K562 (cell line): ENCODE results near the gene HCAR3. TPM values are rescaled to one million over a fixed set of nuclear protein-coding genes. Genes with fewer than 3 reads are reported as not detected.

Experiments used
- ATAC-seq: fragments of 200-7000 bp; cut with Tn5 transposase; 3 replicates; pipeline ENCODE4 v1.9.1; 2020; ENCODE audit warnings: moderate library complexity
- BruUV-seq: library from RNA; stranded (reverse); fragments of 400-500 nt; replicated peaks from 2 replicates; lab custom pipeline; 2021; lab: Mats Ljungman, UMichigan
- CTCF ChIA-PET: fragments of 300-600 bp; formaldehyde crosslinking; extraction: SDS; loops from one replicate; lab custom pipeline; 2021; ENCODE audit warnings: low intra/inter-chr PET ratio; lab: Yijun Ruan, JAX
- POLR2A ChIA-PET: fragments of 300-600, 350-650 bp; sonication (Branson Sonifier 250); formaldehyde crosslinking; extraction: SDS; loops from one replicate; lab custom pipeline; 2021; ENCODE audit warnings: antibody characterized with exemption, inconsistent platforms; lab: Yijun Ruan, JAX
- DNase-seq, 4 experiments: peaks; one replicate each; pipeline versions ENCODE4 v3.0.0 to v3.0.0-alpha.2; 2011 to 2018; ENCODE audit warnings: low spot score in 3 of 4, mixed read lengths in 3 of 4; ENCODE audit errors: extremely low read depth in 1 of 4
- FAIRE-seq: peaks from 2 replicates; lab custom pipeline; 2011; peaks lifted over from hg19 to GRCh38; lab: Jason Lieb, UNC
- H2AFZ ChIP-seq: 2 replicates; pipeline ENCODE4 v1.6.0; 2011; ENCODE audit warnings: low read depth, low read length, control low read depth, inconsistent platforms
- H3K27ac ChIP-seq: fragments of 200-600 bp; 3 replicates; pipeline ENCODE4 v1.8.0; 2011; ENCODE audit warnings: low read depth, mild to moderate bottlenecking, control low read depth, inconsistent platforms, low read length, moderate library complexity, mixed read lengths; ENCODE audit errors: extremely low read depth
- H3K27me3 ChIP-seq, 2 experiments: fragments of 300-600 bp in 1 of 2; 2 replicates in 1 of 2; 3 replicates in 1 of 2; pipeline versions ENCODE4 v1.6.0 to v1.8.0; 2011; ENCODE audit warnings: inconsistent platforms in 2 of 2, low read length in 2 of 2, mild to moderate bottlenecking in 1 of 2, mixed read lengths in 1 of 2, moderate library complexity in 1 of 2; ENCODE audit not compliant: control insufficient read depth in 2 of 2, insufficient read depth in 2 of 2
- H3K36me3 ChIP-seq: fragments of 300-600 bp; 3 replicates; pipeline ENCODE4 v1.8.0; 2011; ENCODE audit warnings: mild to moderate bottlenecking, low read length, inconsistent platforms; ENCODE audit not compliant: control insufficient read depth, insufficient read depth
- H3K4me1 ChIP-seq, 2 experiments: fragments of 200-600 bp in 1 of 2; replicated peaks in 1 of 2; 2 replicates in 1 of 2; 3 replicates in 1 of 2; pipeline versions ENCODE4 v1.5.1 to v1.8.0; 2011; ENCODE audit warnings: inconsistent platforms in 2 of 2, low read length in 2 of 2, mild to moderate bottlenecking in 1 of 2, mixed read lengths in 1 of 2, moderate library complexity in 1 of 2; ENCODE audit not compliant: control insufficient read depth in 2 of 2, insufficient read depth in 2 of 2
- H3K4me2 ChIP-seq: 2 replicates; pipeline ENCODE4 v1.6.1; 2011; ENCODE audit warnings: low read length, control low read depth, inconsistent platforms, mixed read lengths; ENCODE audit not compliant: insufficient read depth
- H3K4me3 ChIP-seq: fragments of 200-600 bp; sonication (generic), shearing (Covaris generic); 2 replicates; pipeline ENCODE4 v1.5.1; 2016; ENCODE audit warnings: control low read depth, inconsistent platforms
- H3K79me2 ChIP-seq: fragments of 200-600 bp; 3 replicates; pipeline ENCODE4 v1.8.0; 2011; ENCODE audit warnings: low read length, inconsistent platforms; ENCODE audit not compliant: control insufficient read depth, insufficient read depth
- H3K9ac ChIP-seq, 2 experiments: 2 replicates each; pipeline versions ENCODE4 v1.6.0 to v1.6.1; 2011; ENCODE audit warnings: low read depth in 2 of 2, low read length in 2 of 2, control low read depth in 1 of 2, inconsistent platforms in 1 of 2, mild to moderate bottlenecking in 1 of 2, mixed read lengths in 1 of 2; ENCODE audit not compliant: insufficient read depth in 1 of 2
- H3K9me1 ChIP-seq: one replicate; pipeline ENCODE4 v1.6.0; 2011; ENCODE audit warnings: inconsistent platforms, mild to moderate bottlenecking, low read length, moderate library complexity; ENCODE audit not compliant: control insufficient read depth, insufficient read depth
- H3K9me3 ChIP-seq: replicated peaks from 2 replicates; pipeline ENCODE4 v1.5.1; 2011; ENCODE audit warnings: low read depth, low read length, inconsistent platforms; ENCODE audit not compliant: control insufficient read depth, insufficient read depth
- H4K20me1 ChIP-seq: replicated peaks from 2 replicates; pipeline ENCODE4 v1.6.1; 2011; ENCODE audit warnings: low read length, inconsistent platforms, mixed read lengths; ENCODE audit not compliant: control insufficient read depth, insufficient read depth
- EZH2 ChIP-seq: IDR thresholded peaks from 2 replicates; pipeline ENCODE4 v1.6.1; 2012; ENCODE audit warnings: low read depth, mild to moderate bottlenecking, inconsistent platforms, low read length, borderline replicate concordance
- SRSF7 ChIP-seq: fragments of 200-400 bp; formaldehyde crosslinking; optimal IDR thresholded peaks from 2 replicates; pipeline ENCODE3; 2017; ENCODE audit warnings: mild to moderate bottlenecking, low read depth, low read length
- ZNF12 ChIP-seq: sonication (generic); formaldehyde crosslinking; IDR thresholded peaks from 2 replicates; pipeline ENCODE4 v1.4.0; 2020; ENCODE audit warnings: mild to moderate bottlenecking, missing genetic modification reagents
- WGBS: fragments of 100-300 bp; shearing (Covaris generic); methylation state at CpG from one replicate; pipeline ENCODE4 v1.1.6; 2016; ENCODE audit warnings: low coverage, mixed read lengths; ENCODE audit not compliant: insufficient coverage; ENCODE audit errors: missing lambda C conversion rate; 5-methylcytosine and 5-hydroxymethylcytosine counted together
- in situ Hi-C: fragments of 300-500 bp; cut with MboI; formaldehyde crosslinking; loops from 4 replicates; pipeline ENCODE4 v1.15.0; 2018; ENCODE audit warnings: inconsistent platforms, mixed read lengths
- intact Hi-C: fragments of 100-400 bp; cut with micrococcal nuclease; formaldehyde crosslinking; loops from 2 replicates; pipeline ENCODE4 v1.14.2; 2022
- polyA plus RNA-seq, 8 experiments: library from polyadenylated mRNA; depleted of rRNA in 4 of 8; stranded (reverse) in 5 of 8; unstranded in 3 of 8; fragments of >200 nt; fragmentation: Nextera tagmentation in 2 of 8; fragmentation: Illumina TruSeq in 1 of 8; extraction: Ambion mirVana in 2 of 8; extraction: Trizol in 1 of 8; gene quantifications; 2 replicates each; pipeline versions ENCODE4 v1.2.1 to v1.2.3, GENCODE V29; 2011 to 2014; ENCODE audit warnings: inconsistent platforms in 1 of 8, missing spikeins in 1 of 8
- total RNA-seq, 7 experiments: library from RNA; depleted of rRNA in 6 of 7; stranded (reverse); fragments of >200 nt in 6 of 7; fragmentation: Illumina TruSeq in 2 of 7; extraction: Trizol in 2 of 7; gene quantifications; 2 replicates each; pipeline versions ENCODE4 v1.2.1 to v1.2.3, GENCODE V29; 2011 to 2021; ENCODE audit warnings: low replicate concordance in 1 of 7

The HCAR3 gene
- total and polyA plus RNA-seq, 9 of the 15 experiments (the other 6 are each of a cell fraction or from before 2014, with no cell fraction given): not detected

DNA sequence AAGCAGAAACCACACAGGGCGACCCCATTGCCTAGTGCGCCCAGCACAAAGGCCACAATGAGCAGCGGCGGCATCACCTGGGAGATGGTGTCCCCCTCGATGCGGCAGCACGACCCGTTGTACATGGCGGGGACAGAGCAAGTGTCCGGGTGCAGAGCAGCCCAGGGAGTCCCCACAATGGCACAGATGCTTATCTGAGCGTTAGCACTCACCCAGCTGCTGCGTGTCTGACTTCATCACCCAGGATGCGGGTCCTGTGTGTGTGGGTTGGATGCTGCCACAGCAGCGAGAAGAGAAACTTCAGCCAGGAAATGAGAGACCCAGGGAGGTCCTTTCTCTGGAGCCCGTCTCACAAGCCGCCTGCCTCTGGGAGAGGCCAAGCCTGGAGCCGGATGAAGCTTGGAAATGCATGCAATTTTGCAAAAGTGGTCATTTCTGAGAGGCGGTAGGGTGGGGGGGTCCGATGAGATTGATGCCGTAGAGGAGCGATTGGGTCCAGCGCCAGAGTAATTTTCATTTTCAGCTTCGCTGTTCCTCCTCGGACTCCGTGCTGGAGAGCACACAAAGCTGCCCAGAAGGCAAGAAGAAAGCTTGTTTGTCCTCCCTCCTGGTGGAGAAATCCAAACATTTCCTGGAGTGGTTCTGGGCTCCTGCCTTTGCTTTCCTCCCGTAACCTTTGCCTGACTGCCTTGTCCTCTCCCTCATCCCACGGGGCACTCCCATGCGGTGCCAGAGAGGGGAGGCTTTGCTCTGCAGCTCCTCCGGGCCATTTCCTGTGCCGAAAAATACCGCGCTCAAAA lies 13.8 kb upstream of the HCAR3 start, which contains the start of gene HCAR1:
HCAR1 (minus strand) TSS at position 630 of the 800 bp plus-strand sequence; CDS start at position 125, 505 bp downstream.
- Histone ChIP-seq H3K27me3 (peaks cover 29 to 44% of the 10 kb centered on the region in 2 experiments), H3K4me2 (no peak within 1 kb of the TSS), H4K20me1 (peaks cover 3% of the 10 kb centered on the region; the same call in 1 of the 2 replicates), H3K9me1 (no peaks in the 10 kb centered on the region), H2AFZ (no peak within 1 kb of the TSS), H3K4me1 (peaks cover 8 to 9% of the 10 kb centered on the region in 2 experiments; a peak in 3 of 5 replicates), H3K9ac (peak within 1 kb of the TSS in 1 of 2 experiments; percentile 62; a peak in 2 of 4 replicates), H3K9me3 (no peaks in the 10 kb centered on the region), H3K27ac (no peak within 1 kb of the TSS), H3K4me3 (no peak within 1 kb of the TSS), H3K79me2 (no peaks in the 10 kb centered on the region), H3K36me3 (no peaks in the 10 kb centered on the region)
- WGBS: 35% methylated on average over 31 of the region's 32 CpGs
- DNase-seq: no peak
- intact Hi-C loops: no loop called here
- TF ChIP-seq EZH2: peak; percentile 8; the same call in 1 of the 2 replicates
- no peak for TF ChIP-seq ZNF12 (CRISPR knock-in tag)
- peak; percentile 16; the same call in 1 of the 3 replicates for ATAC-seq
- in situ Hi-C loops: no loop called here
- FAIRE-seq: no peak
- BruUV-seq: no TSS peak
- ChIA-PET POLR2A (no interaction called here), CTCF (no interaction called here)

DNA sequence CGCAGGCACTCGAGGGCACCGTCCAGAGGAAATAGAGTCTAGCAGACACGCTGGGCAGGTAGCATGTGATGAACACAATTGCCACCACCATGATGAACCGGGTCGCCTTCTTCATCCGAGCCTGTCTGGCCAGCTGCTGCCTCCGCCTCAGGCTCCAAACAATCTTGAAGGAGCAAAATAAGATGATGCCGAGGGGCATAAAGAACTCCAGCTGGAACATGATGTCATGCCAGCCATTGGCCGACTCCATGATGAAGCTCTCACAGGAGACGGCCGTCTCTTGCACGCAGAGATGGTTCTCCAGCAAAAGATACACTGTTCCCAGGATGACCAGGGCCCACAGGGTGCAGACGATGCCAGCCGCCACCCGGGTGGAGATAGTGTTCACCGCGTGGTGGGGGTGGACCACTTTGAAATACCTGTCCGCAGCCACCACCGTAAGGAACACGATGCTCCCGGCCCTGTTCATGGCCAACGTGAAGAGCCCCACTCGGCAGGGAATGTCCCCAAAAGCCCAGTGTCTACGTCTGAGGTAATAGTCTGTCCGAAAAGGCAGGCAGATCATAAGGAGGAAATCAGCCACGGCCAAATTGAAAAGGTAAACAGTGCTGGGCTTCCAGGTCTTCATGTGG lies 13.1 kb upstream of the HCAR3 start:
- no peak overlapping the region for H3K4me2 ChIP-seq
- WGBS: 21% methylated on average over 25 of the region's 27 CpGs
- DNase-seq (no peak), ATAC-seq (no peak)
- H3K9me3 ChIP-seq: no peaks in the 10 kb centered on the region
- H3K79me2 ChIP-seq: no peaks in the 10 kb centered on the region
- H3K4me3 ChIP-seq: no peak overlapping the region
- no peak overlapping the region for H3K27ac ChIP-seq
- intact Hi-C loops: no loop called here
- H3K27me3 ChIP-seq: peaks cover 29 to 44% of the 10 kb centered on the region in 2 experiments
- no peaks in the 10 kb centered on the region for H3K9me1 ChIP-seq
- POLR2A ChIA-PET: no interaction called here
- no peak for TF ChIP-seq SRSF7
- TF ChIP-seq, all 486 proteins: peak for 0
- FAIRE-seq: no peak
- H2AFZ ChIP-seq: no peak overlapping the region
- in situ Hi-C loops: no loop called here
- CTCF ChIA-PET: no interaction called here
- H3K9ac ChIP-seq: peak overlapping the region in 1 of 2 experiments; percentile 62; a peak in 2 of 4 replicates
- no TSS peak for BruUV-seq
- H3K4me1 ChIP-seq: peaks cover 8 to 9% of the 10 kb centered on the region in 2 experiments; a peak in 3 of 5 replicates
- peaks cover 3% of the 10 kb centered on the region; the same call in 1 of the 2 replicates for H4K20me1 ChIP-seq
- no peaks in the 10 kb centered on the region for H3K36me3 ChIP-seq
